Measurements from ENCODE around the gene POU4F3.

- TF ChIP-seq, protein P1, sequence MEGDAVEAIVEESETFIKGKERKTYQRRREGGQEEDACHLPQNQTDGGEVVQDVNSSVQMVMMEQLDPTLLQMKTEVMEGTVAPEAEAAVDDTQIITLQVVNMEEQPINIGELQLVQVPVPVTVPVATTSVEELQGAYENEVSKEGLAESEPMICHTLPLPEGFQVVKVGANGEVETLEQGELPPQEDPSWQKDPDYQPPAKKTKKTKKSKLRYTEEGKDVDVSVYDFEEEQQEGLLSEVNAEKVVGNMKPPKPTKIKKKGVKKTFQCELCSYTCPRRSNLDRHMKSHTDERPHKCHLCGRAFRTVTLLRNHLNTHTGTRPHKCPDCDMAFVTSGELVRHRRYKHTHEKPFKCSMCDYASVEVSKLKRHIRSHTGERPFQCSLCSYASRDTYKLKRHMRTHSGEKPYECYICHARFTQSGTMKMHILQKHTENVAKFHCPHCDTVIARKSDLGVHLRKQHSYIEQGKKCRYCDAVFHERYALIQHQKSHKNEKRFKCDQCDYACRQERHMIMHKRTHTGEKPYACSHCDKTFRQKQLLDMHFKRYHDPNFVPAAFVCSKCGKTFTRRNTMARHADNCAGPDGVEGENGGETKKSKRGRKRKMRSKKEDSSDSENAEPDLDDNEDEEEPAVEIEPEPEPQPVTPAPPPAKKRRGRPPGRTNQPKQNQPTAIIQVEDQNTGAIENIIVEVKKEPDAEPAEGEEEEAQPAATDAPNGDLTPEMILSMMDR (IDR thresholded peaks at IDR 0.05) = no peak
- TF ChIP-seq POLR2A (IDR thresholded peaks at IDR 0.05) (no peak), EP300 (IDR thresholded peaks at IDR 0.05) (no peak)
These were observed 31.1 kb downstream of the POU4F3 start for GRCh38 chr5:146369691-146370090.
